Measurements from ENCODE around the gene RNASEH2C. TPM values are rescaled to one million over a fixed set of nuclear protein-coding genes. Genes with fewer than 3 reads are reported as not detected.

The RNASEH2C gene
- total RNA-seq, 1 experiment from 2014 or later: 31.8 TPM

- H3K27me3 ChIP-seq (ENCODE audit: insufficient read depth, low read depth): peaks cover 26% of the 10 kb centered on the region; the same call in 1 of the 2 replicates
Observed at GRCh38 chr11:65698205-65698604, 22.4 kb downstream of the RNASEH2C start.

GRCh38 chr11:65696802-65697552 is 23.6 kb downstream of the RNASEH2C start:
- Histone ChIP-seq H3K27ac (no peak overlapping the region), H2AFZ (no peak overlapping the region), H4K20me1 (ENCODE audit: insufficient read depth) (no peaks in the 10 kb centered on the region), H3F3A (ENCODE audit: insufficient read depth, low read depth) (peaks cover 6% of the 10 kb centered on the region; the same call in 1 of the 2 replicates), H3K27me3 (ENCODE audit: insufficient read depth, low read depth) (peaks cover 24% of the 10 kb centered on the region; the same call in 1 of the 2 replicates), H3K4me1 (replicated peaks; ENCODE audit: insufficient read depth) (no peaks in the 10 kb centered on the region), H3K79me2 (ENCODE audit: low read depth) (no peaks in the 10 kb centered on the region), H3K4me2 (no peak overlapping the region), H3K4me3 (no peak overlapping the region), H3K36me3 (ENCODE audit: low read depth) (no peaks in the 10 kb centered on the region), H3K9me2 (ENCODE audit: insufficient read depth) (no peaks in the 10 kb centered on the region), H3K9me3 (ENCODE audit: insufficient read depth, low read depth) (no peaks in the 10 kb centered on the region)
- ChIA-PET POLR2A (ENCODE audit: unreplicated experiment) (no interaction called here), CTCF (interaction anchor here (0.5 kb wide), 1 partner anchor 54 kb away, joined by 9 read pairs; no protein-coding TSS in a partner anchor)
- BruUV-seq (replicated peaks): no TSS peak
- TF ChIP-seq CTCF (conservative IDR thresholded peaks at IDR 0.05): no peak
- TF ChIP-seq EZH2 (IDR thresholded peaks at IDR 0.05; ENCODE audit: low read depth): no peak
- DNase-seq: no peak
- intact Hi-C loops (cut with micrococcal nuclease; ENCODE audit: unreplicated experiment): no loop called here

More at GRCh38 chr11:65698205-65698604, 22.4 kb downstream of the RNASEH2C start:
- H3K79me2 ChIP-seq (ENCODE audit: low read depth): no peaks in the 10 kb centered on the region
- POLR2A ChIA-PET (ENCODE audit: unreplicated experiment): no interaction called here
- intact Hi-C loops (cut with micrococcal nuclease; ENCODE audit: unreplicated experiment): no loop called here
- H2AFZ ChIP-seq: no peak overlapping the region
- TF ChIP-seq EZH2 (IDR thresholded peaks at IDR 0.05; ENCODE audit: low read depth): no peak
- TF ChIP-seq CTCF (conservative IDR thresholded peaks at IDR 0.05): no peak
- no peaks in the 10 kb centered on the region for H3K9me2 ChIP-seq (ENCODE audit: insufficient read depth)
- no peaks in the 10 kb centered on the region for H4K20me1 ChIP-seq (ENCODE audit: insufficient read depth)
- no TSS peak for BruUV-seq (replicated peaks)
- no peaks in the 10 kb centered on the region for H3K36me3 ChIP-seq (ENCODE audit: low read depth)
- H3K27ac ChIP-seq: no peak overlapping the region
- H3K9me3 ChIP-seq (ENCODE audit: insufficient read depth, low read depth): no peaks in the 10 kb centered on the region
- H3K4me2 ChIP-seq: no peak overlapping the region
- CTCF ChIA-PET: no interaction called here
- no peaks in the 10 kb centered on the region for H3K4me1 ChIP-seq (replicated peaks; ENCODE audit: insufficient read depth)
- peaks cover 6% of the 10 kb centered on the region; the same call in 1 of the 2 replicates for H3F3A ChIP-seq (ENCODE audit: insufficient read depth, low read depth)
- H3K4me3 ChIP-seq: no peak overlapping the region
- no peak for DNase-seq

- H3K4me2 ChIP-seq: no peak overlapping the region
- H3K27me3 ChIP-seq (ENCODE audit: insufficient read depth, low read depth): 0 out of 2 replicates have a peak, but pooled peaks cover 18% of the 10 kb centered on the region
- H2AFZ ChIP-seq: no peak overlapping the region
- H3K4me1 ChIP-seq (replicated peaks; ENCODE audit: insufficient read depth): no peaks in the 10 kb centered on the region
- H3K9me3 ChIP-seq (ENCODE audit: insufficient read depth, low read depth): no peaks in the 10 kb centered on the region
- TF ChIP-seq EZH2 (IDR thresholded peaks at IDR 0.05; ENCODE audit: low read depth): no peak
- TF ChIP-seq CTCF (conservative IDR thresholded peaks at IDR 0.05): no peak
- BruUV-seq (replicated peaks): no TSS peak
- peak in 1 of 2 experiments; percentile 44 for DNase-seq
- H3K9me2 ChIP-seq (ENCODE audit: insufficient read depth): no peaks in the 10 kb centered on the region
- H3F3A ChIP-seq (ENCODE audit: insufficient read depth, low read depth): peaks cover 6% of the 10 kb centered on the region; the same call in 1 of the 2 replicates
- intact Hi-C loops (cut with micrococcal nuclease; ENCODE audit: unreplicated experiment): no loop called here
- CTCF ChIA-PET: interaction anchor here (0.6 kb wide), 1 partner anchor 12 kb away, joined by 3 read pairs; no protein-coding TSS in a partner anchor
- POLR2A ChIA-PET (ENCODE audit: unreplicated experiment): interaction anchor here (0.6 to 0.7 kb wide), 2 partner anchors 13 to 17 kb away, joined by 3 to 8 read pairs; partner anchors contain the start of gene KAT5
- H3K27ac ChIP-seq: no peak overlapping the region
- H3K36me3 ChIP-seq (ENCODE audit: low read depth): no peaks in the 10 kb centered on the region
- no peaks in the 10 kb centered on the region for H3K79me2 ChIP-seq (ENCODE audit: low read depth)
- H3K4me3 ChIP-seq: no peak overlapping the region
- H4K20me1 ChIP-seq (ENCODE audit: insufficient read depth): no peaks in the 10 kb centered on the region
Observed at GRCh38 chr11:65695459-65696241, 24.9 kb downstream of the RNASEH2C start.

All from PC-9 (cell line).